Naive thymus-derived CD4-positive, alpha-beta T cell (primary cell): ENCODE results near the gene BMP6. TPM values are rescaled to one million over a fixed set of nuclear protein-coding genes. Genes with fewer than 3 reads are reported as not detected.

ENCODE experiments used
- ATAC-seq: fragments of 150-1000 bp; cut with Tn5 transposase; 2 replicates; pipeline ENCODE4 v1.10.0; 2021; ENCODE audit warnings: mild to moderate bottlenecking, moderate library complexity
- CTCF ChIA-PET: fragments of 350-600 bp; sonication (Branson Sonifier 250); formaldehyde crosslinking; loops from one replicate; lab custom pipeline; 2021; ENCODE audit warnings: antibody characterized with exemption; lab: Charles Lee
- POLR2A ChIA-PET: fragments of 350-600 bp; sonication (Branson Sonifier 250); formaldehyde crosslinking; loops from one replicate; lab custom pipeline; 2021; ENCODE audit warnings: antibody characterized with exemption, inconsistent platforms; lab: Charles Lee
- DNase-seq, 9 donors: peaks; one replicate each; pipeline versions ENCODE4 v3.0.0 to v3.0.0-alpha.2; 2020 to 2022; ENCODE audit warnings: mixed read lengths in 1 of 9
- H3K27ac ChIP-seq: one replicate; pipeline ENCODE4 v1.7.0; 2013; ENCODE audit warnings: mild to moderate bottlenecking, low read depth, low read length, moderate library complexity
- H3K27me3 ChIP-seq, 2 donors: one replicate each; pipeline ENCODE4 v1.7.0; 2013; ENCODE audit warnings: low read length in 2 of 2, mild to moderate bottlenecking in 2 of 2, moderate library complexity in 2 of 2; ENCODE audit not compliant: control insufficient read depth in 2 of 2, insufficient read depth in 2 of 2
- H3K36me3 ChIP-seq, 3 experiments: 1 replicate in 2 of 3; 2 replicates in 1 of 3; pipeline ENCODE4 v1.7.0; 2013; ENCODE audit warnings: low read length in 3 of 3, mild to moderate bottlenecking in 3 of 3, moderate library complexity in 1 of 3; ENCODE audit not compliant: insufficient read depth in 3 of 3, control insufficient read depth in 2 of 3
- H3K4me1 ChIP-seq, 2 donors: one replicate each; pipeline ENCODE4 v1.7.0; 2013; ENCODE audit warnings: low read length in 2 of 2, mild to moderate bottlenecking in 2 of 2, moderate library complexity in 1 of 2; ENCODE audit not compliant: control insufficient read depth in 2 of 2, insufficient read depth in 2 of 2
- H3K4me3 ChIP-seq: 2 replicates; pipeline ENCODE4 v1.7.0; 2013; ENCODE audit warnings: mild to moderate bottlenecking, low read length
- H3K9me3 ChIP-seq, 3 experiments: 1 replicate in 2 of 3; 2 replicates in 1 of 3; pipeline ENCODE4 v1.7.0; 2013; ENCODE audit warnings: low read length in 3 of 3; ENCODE audit not compliant: control insufficient read depth in 2 of 3
- H3K27ac Mint-ChIP-seq, 9 donors: one replicate each; pipeline ENCODE4 v1.8.0; 2020 to 2022; ENCODE audit warnings: mixed read lengths in 9 of 9, mild to moderate bottlenecking in 8 of 9, moderate library complexity in 5 of 9, inconsistent platforms in 2 of 9
- H3K27me3 Mint-ChIP-seq, 5 donors: one replicate each; pipeline ENCODE4 v1.8.0; 2021 to 2022; ENCODE audit warnings: mixed read lengths in 5 of 5, mild to moderate bottlenecking in 1 of 5
- H3K36me3 Mint-ChIP-seq, 5 donors: one replicate each; pipeline ENCODE4 v1.8.0; 2020 to 2022; ENCODE audit warnings: mixed read lengths in 5 of 5, mild to moderate bottlenecking in 3 of 5, inconsistent platforms in 1 of 5
- H3K4me1 Mint-ChIP-seq, 7 donors: one replicate each; pipeline ENCODE4 v1.8.0; 2020 to 2022; ENCODE audit warnings: mixed read lengths in 7 of 7, mild to moderate bottlenecking in 3 of 7, inconsistent platforms in 1 of 7
- H3K4me3 Mint-ChIP-seq, 10 donors: one replicate each; pipeline ENCODE4 v1.8.0; 2020 to 2022; ENCODE audit warnings: mild to moderate bottlenecking in 10 of 10, mixed read lengths in 10 of 10, moderate library complexity in 6 of 10, inconsistent platforms in 2 of 10
- H3K9me3 Mint-ChIP-seq, 11 donors: one replicate each; pipeline ENCODE4 v1.8.0; 2020 to 2022; ENCODE audit warnings: mixed read lengths in 11 of 11, mild to moderate bottlenecking in 4 of 11, inconsistent platforms in 1 of 11, moderate library complexity in 1 of 11
- intact Hi-C, 2 donors: fragments of 100-400 bp; cut with micrococcal nuclease; formaldehyde crosslinking; loops; one replicate each; pipeline ENCODE4 v1.15.1; 2023
- polyA plus RNA-seq, 2 donors: library from polyadenylated mRNA; unstranded; fragments of 300-500 nt; fragmentation: Illumina TruSeq; gene quantifications; one replicate each; pipeline ENCODE4 v1.2.3, GENCODE V29; 2021
- total RNA-seq, 6 experiments: library from RNA in 5 of 6; stranded (reverse) in 5 of 6; gene quantifications; 1 replicate in 5 of 6; 2 replicates in 1 of 6; pipeline ENCODE4 v1.2.3 and lab custom pipeline; 2021 to 2026

BMP6 gene
- total and polyA plus RNA-seq, 7 experiments from 2014 or later = 0.07 to 0.56 (median 0.37) TPM; not detected in 4

- Histone ChIP-seq H3K27me3 (no peaks in the 10 kb centered on the region), H3K4me3 (no peak overlapping the region), H3K4me1 (no peaks in the 10 kb centered on the region), H3K36me3 (no peaks in the 10 kb centered on the region), H3K9me3 (no peaks in the 10 kb centered on the region), H3K27ac (no peak overlapping the region)
- intact Hi-C loops = no loop called here
- CTCF ChIA-PET = no interaction called here
- no peak overlapping the region for H3K4me3 Mint-ChIP-seq
- DNase-seq = no peak
- peaks cover 0 to 3% (median 0%) of the 10 kb centered on the region in 7 donors for H3K4me1 Mint-ChIP-seq
- H3K9me3 Mint-ChIP-seq = no peaks in the 10 kb centered on the region
- no peak for ATAC-seq
- H3K27ac Mint-ChIP-seq = no peak overlapping the region
- peaks cover 6 to 37% (median 19%) of the 10 kb centered on the region in 5 donors for H3K27me3 Mint-ChIP-seq
- no peaks in the 10 kb centered on the region for H3K36me3 Mint-ChIP-seq
- POLR2A ChIA-PET = no interaction called here
These were observed 79.9 kb downstream of the BMP6 start for GRCh38 chr6:7805850-7806214.

- Histone ChIP-seq H3K36me3 (no peaks in the 10 kb centered on the region), H3K27ac (no peak overlapping the region), H3K27me3 (no peaks in the 10 kb centered on the region), H3K4me1 (no peaks in the 10 kb centered on the region), H3K4me3 (no peak overlapping the region), H3K9me3 (no peaks in the 10 kb centered on the region)
- intact Hi-C loops = no loop called here
- Mint-ChIP-seq H3K4me3 (no peak overlapping the region), H3K27ac (no peak overlapping the region), H3K9me3 (no peaks in the 10 kb centered on the region), H3K36me3 (no peaks in the 10 kb centered on the region), H3K4me1 (peaks cover 0 to 3% (median 0%) of the 10 kb centered on the region in 7 donors), H3K27me3 (peaks cover 7 to 38% (median 22%) of the 10 kb centered on the region in 5 donors)
- ATAC-seq = no peak
- CTCF ChIA-PET = no interaction called here
- no peak for DNase-seq
- POLR2A ChIA-PET = no interaction called here
These were observed 80.8 kb downstream of the BMP6 start for GRCh38 chr6:7806711-7807110.

- Mint-ChIP-seq H3K36me3 (no peaks in the 10 kb centered on the region), H3K4me3 (no peak overlapping the region), H3K9me3 (no peaks in the 10 kb centered on the region), H3K4me1 (peaks cover 0 to 3% (median 0%) of the 10 kb centered on the region in 7 donors), H3K27ac (no peak overlapping the region), H3K27me3 (peaks cover 7 to 38% (median 25%) of the 10 kb centered on the region in 5 donors)
- Histone ChIP-seq H3K4me3 (no peak overlapping the region), H3K27ac (no peak overlapping the region), H3K27me3 (peaks cover 0 to 3% of the 10 kb centered on the region in 2 donors), H3K9me3 (no peaks in the 10 kb centered on the region), H3K36me3 (no peaks in the 10 kb centered on the region), H3K4me1 (no peaks in the 10 kb centered on the region)
- DNase-seq = no peak
- no peak for ATAC-seq
- ChIA-PET POLR2A (no interaction called here), CTCF (no interaction called here)
- intact Hi-C loops = no loop called here
These were observed 83.4 kb downstream of the BMP6 start for GRCh38 chr6:7809346-7809745.

GRCh38 chr6:7811441-7811840 lies 85.5 kb downstream of the BMP6 start:
- H3K4me3 Mint-ChIP-seq = no peak overlapping the region
- H3K9me3 Mint-ChIP-seq = no peaks in the 10 kb centered on the region

GRCh38 chr6:7812623-7813022 lies 86.7 kb downstream of the BMP6 start:
- CTCF ChIA-PET = no interaction called here
- no peaks in the 10 kb centered on the region for H3K9me3 Mint-ChIP-seq
- H3K36me3 ChIP-seq = no peaks in the 10 kb centered on the region
- POLR2A ChIA-PET = no interaction called here
- no peak overlapping the region for H3K4me3 Mint-ChIP-seq
- H3K27ac Mint-ChIP-seq = no peak overlapping the region
- H3K4me1 Mint-ChIP-seq = peaks cover 0 to 4% (median 0%) of the 10 kb centered on the region in 7 donors
- no peaks in the 10 kb centered on the region for H3K36me3 Mint-ChIP-seq
- peaks cover 0 to 3% of the 10 kb centered on the region in 2 donors for H3K27me3 ChIP-seq
- no peaks in the 10 kb centered on the region for H3K9me3 ChIP-seq
- no peaks in the 10 kb centered on the region for H3K4me1 ChIP-seq
- intact Hi-C loops = no loop called here
- ATAC-seq (no peak), DNase-seq (no peak)
- H3K27ac ChIP-seq = no peak overlapping the region
- no peak overlapping the region for H3K4me3 ChIP-seq
- H3K27me3 Mint-ChIP-seq = peaks cover 11 to 21% (median 16%) of the 10 kb centered on the region in 5 donors

More at GRCh38 chr6:7811441-7811840, 85.5 kb downstream of the BMP6 start:
- Mint-ChIP-seq H3K27me3 (peaks cover 10 to 26% (median 24%) of the 10 kb centered on the region in 5 donors), H3K36me3 (no peaks in the 10 kb centered on the region), H3K4me1 (peaks cover 0 to 4% (median 0%) of the 10 kb centered on the region in 7 donors), H3K27ac (no peak overlapping the region)
- ChIA-PET POLR2A (no interaction called here), CTCF (no interaction called here)
- no peaks in the 10 kb centered on the region for H3K4me1 ChIP-seq
- H3K27ac ChIP-seq = no peak overlapping the region
- DNase-seq = no peak
- ATAC-seq = no peak
- H3K36me3 ChIP-seq = no peaks in the 10 kb centered on the region
- H3K9me3 ChIP-seq = no peaks in the 10 kb centered on the region
- intact Hi-C loops = no loop called here
- H3K27me3 ChIP-seq = peaks cover 0 to 3% of the 10 kb centered on the region in 2 donors
- H3K4me3 ChIP-seq = no peak overlapping the region

GRCh38 chr6:7813193-7813592 lies 87.3 kb downstream of the BMP6 start:
- Histone ChIP-seq H3K27me3 (peaks cover 0 to 3% of the 10 kb centered on the region in 2 donors), H3K9me3 (no peaks in the 10 kb centered on the region), H3K36me3 (no peaks in the 10 kb centered on the region), H3K4me1 (no peaks in the 10 kb centered on the region), H3K27ac (no peak overlapping the region), H3K4me3 (no peak overlapping the region)
- H3K9me3 Mint-ChIP-seq = no peaks in the 10 kb centered on the region
- no peak for DNase-seq
- no peaks in the 10 kb centered on the region for H3K36me3 Mint-ChIP-seq
- no peak for ATAC-seq
- ChIA-PET POLR2A (no interaction called here), CTCF (no interaction called here)
- no peak overlapping the region for H3K27ac Mint-ChIP-seq
- intact Hi-C loops = no loop called here
- no peak overlapping the region for H3K4me3 Mint-ChIP-seq
- peaks cover 11 to 20% (median 17%) of the 10 kb centered on the region in 5 donors for H3K27me3 Mint-ChIP-seq
- peaks cover 0 to 2% (median 0%) of the 10 kb centered on the region in 7 donors for H3K4me1 Mint-ChIP-seq

GRCh38 chr6:7813704-7814103 lies 87.8 kb downstream of the BMP6 start:
- no peak for DNase-seq
- H3K27ac ChIP-seq = no peak overlapping the region
- Mint-ChIP-seq H3K27ac (no peak overlapping the region), H3K27me3 (peaks cover 11 to 20% (median 17%) of the 10 kb centered on the region in 5 donors), H3K4me1 (peaks cover 0 to 2% (median 0%) of the 10 kb centered on the region in 7 donors), H3K9me3 (no peaks in the 10 kb centered on the region), H3K4me3 (no peak overlapping the region), H3K36me3 (no peaks in the 10 kb centered on the region)
- ChIA-PET CTCF (no interaction called here), POLR2A (no interaction called here)
- ATAC-seq = no peak
- no peak overlapping the region for H3K4me3 ChIP-seq
- no peaks in the 10 kb centered on the region for H3K36me3 ChIP-seq
- intact Hi-C loops = no loop called here
- H3K9me3 ChIP-seq = no peaks in the 10 kb centered on the region
- no peaks in the 10 kb centered on the region for H3K4me1 ChIP-seq
- peaks cover 0 to 3% of the 10 kb centered on the region in 2 donors for H3K27me3 ChIP-seq
